Mucosa of descending colon (tissue), 3 donors: ENCODE data around the gene ANKS6. TPM values are rescaled to one million over a fixed set of nuclear protein-coding genes. Genes with fewer than 3 reads are reported as not detected.

Source experiments
- ATAC-seq: fragments of 200-7000 bp; cut with Tn5 transposase; one replicate; pipeline ENCODE4 v1.9.1; 2020; ENCODE audit warnings: mild to moderate bottlenecking, moderate library complexity
- DNase-seq, 3 donors: peaks; one replicate each; pipeline ENCODE4 v3.0.0-alpha.2; 2020
- H3K36me3 ChIP-seq: fragments of 200-600 bp; one replicate; pipeline ENCODE4 v1.8.0; 2021; ENCODE audit warnings: low read depth, mild to moderate bottlenecking
- H3K4me1 ChIP-seq: fragments of 200-600 bp; one replicate; pipeline ENCODE4 v1.8.0; 2021; ENCODE audit warnings: low read depth, mild to moderate bottlenecking
- H3K4me3 ChIP-seq: fragments of 200-600 bp; one replicate; pipeline ENCODE4 v1.8.0; 2021; ENCODE audit warnings: mild to moderate bottlenecking
- H3K9me3 ChIP-seq: fragments of 200-600 bp; one replicate; pipeline ENCODE4 v1.8.0; 2021; ENCODE audit warnings: mild to moderate bottlenecking
- intact Hi-C, 2 donors: fragments of 100-400 bp; cut with DNase I in 1 of 2; cut with micrococcal nuclease in 1 of 2; formaldehyde crosslinking; loops; one replicate each; pipeline versions ENCODE4 v1.11.0 to v1.11.1; 2022; cut with DNase I, micrococcal nuclease
- long read RNA-seq, 2 donors: library from polyadenylated mRNA; unstranded; transcript quantifications; one replicate each; pipeline ENCODE4 v2.0.0, GENCODE V29; 2019 to 2021
- total RNA-seq, 3 donors: library from RNA; stranded (reverse); fragmentation: NEBNext Ultra II Directional in 2 of 3; extraction: Animal tissue kit (Norgen Biotek cat#: 25700) in 2 of 3; gene quantifications; one replicate each; pipeline versions ENCODE4 v1.2.1 to v1.2.4, GENCODE V29; 2021 to 2023
- TF ChIP-seq, protein P1 (sequence below): fragments of 200-600 bp; IDR thresholded peaks from one replicate; pipeline ENCODE4 v1.8.0; 2022; ENCODE audit warnings: antibody characterized with exemption, mild to moderate bottlenecking
- donor health status: DM: no; HTN: no; CAD: no; lungs with moderate emphysema.
- donor health status: DM: no; HTN: no; CAD: no.
- donor health status: DM: no; HTN: yes; CAD: no.

Gene ANKS6
- total RNA-seq, result 10 to 100 TPM; 16.6 to 23.4 (median 22.4) TPM
- long read RNA-seq, donor 1, partial matches to known transcripts, result 16 of 42 reads
- long read RNA-seq, donor 1, other reads (novel, unspliced or antisense), result 26 of 42 reads
- long read RNA-seq, donor 2, result 0 reads

- Histone ChIP-seq H3K9me3 (no peaks in the 10 kb centered on the region), H3K36me3 (no peaks in the 10 kb centered on the region), H3K4me3 (peak within 1 kb of the TSS; percentile 48), H3K4me1 (peaks cover 14% of the 10 kb centered on the region)
- intact Hi-C loops, result no loop called here
- TF ChIP-seq, protein P1, sequence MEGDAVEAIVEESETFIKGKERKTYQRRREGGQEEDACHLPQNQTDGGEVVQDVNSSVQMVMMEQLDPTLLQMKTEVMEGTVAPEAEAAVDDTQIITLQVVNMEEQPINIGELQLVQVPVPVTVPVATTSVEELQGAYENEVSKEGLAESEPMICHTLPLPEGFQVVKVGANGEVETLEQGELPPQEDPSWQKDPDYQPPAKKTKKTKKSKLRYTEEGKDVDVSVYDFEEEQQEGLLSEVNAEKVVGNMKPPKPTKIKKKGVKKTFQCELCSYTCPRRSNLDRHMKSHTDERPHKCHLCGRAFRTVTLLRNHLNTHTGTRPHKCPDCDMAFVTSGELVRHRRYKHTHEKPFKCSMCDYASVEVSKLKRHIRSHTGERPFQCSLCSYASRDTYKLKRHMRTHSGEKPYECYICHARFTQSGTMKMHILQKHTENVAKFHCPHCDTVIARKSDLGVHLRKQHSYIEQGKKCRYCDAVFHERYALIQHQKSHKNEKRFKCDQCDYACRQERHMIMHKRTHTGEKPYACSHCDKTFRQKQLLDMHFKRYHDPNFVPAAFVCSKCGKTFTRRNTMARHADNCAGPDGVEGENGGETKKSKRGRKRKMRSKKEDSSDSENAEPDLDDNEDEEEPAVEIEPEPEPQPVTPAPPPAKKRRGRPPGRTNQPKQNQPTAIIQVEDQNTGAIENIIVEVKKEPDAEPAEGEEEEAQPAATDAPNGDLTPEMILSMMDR, result peak; percentile 55
- DNase-seq (peak; percentile 85 to 93 (median 92)), ATAC-seq (peak; percentile 99)
Measured at GRCh38 chr9:98796364-98797101, at the start of gene ANKS6. TSS of gene ANKS6 (minus strand) at chr9:98796555. CDS start at chr9:98796491, 64 bp downstream.

GRCh38 chr9:98846081-98846480 lies 49.7 kb upstream of the ANKS6 start:
- ATAC-seq, result no peak
- Histone ChIP-seq H3K9me3 (no peaks in the 10 kb centered on the region), H3K36me3 (peaks cover 5% of the 10 kb centered on the region), H3K4me1 (no peaks in the 10 kb centered on the region), H3K4me3 (no peak overlapping the region)
- TF ChIP-seq, protein P1, result no peak
- intact Hi-C loops, result no loop called here
- no peak for DNase-seq

DNA sequence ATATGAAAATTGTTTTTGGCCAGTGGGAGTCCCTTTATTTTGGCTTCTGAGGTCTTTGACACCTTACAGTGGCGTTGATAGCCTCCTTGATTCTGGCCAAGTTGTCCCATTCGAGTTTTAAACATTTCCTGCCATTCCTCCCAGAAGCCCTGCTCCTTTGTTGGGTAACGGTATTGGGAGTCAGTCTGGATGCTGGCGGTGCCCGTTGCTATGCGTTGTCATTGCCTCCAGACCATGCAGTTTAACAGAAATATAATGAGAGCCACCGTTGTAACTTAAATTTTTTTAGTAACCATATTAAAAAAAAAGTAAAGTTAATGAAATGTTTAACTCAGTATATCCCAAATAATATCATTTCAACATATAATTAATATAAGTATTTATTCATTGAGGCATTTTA lies 46.2 kb upstream of the ANKS6 start:
- ATAC-seq (no peak), DNase-seq (no peak)
- Histone ChIP-seq H3K4me1 (no peaks in the 10 kb centered on the region), H3K9me3 (no peaks in the 10 kb centered on the region), H3K4me3 (no peak overlapping the region), H3K36me3 (no peaks in the 10 kb centered on the region)
- TF ChIP-seq, protein P1, result no peak
- intact Hi-C loops, result no loop called here

DNA sequence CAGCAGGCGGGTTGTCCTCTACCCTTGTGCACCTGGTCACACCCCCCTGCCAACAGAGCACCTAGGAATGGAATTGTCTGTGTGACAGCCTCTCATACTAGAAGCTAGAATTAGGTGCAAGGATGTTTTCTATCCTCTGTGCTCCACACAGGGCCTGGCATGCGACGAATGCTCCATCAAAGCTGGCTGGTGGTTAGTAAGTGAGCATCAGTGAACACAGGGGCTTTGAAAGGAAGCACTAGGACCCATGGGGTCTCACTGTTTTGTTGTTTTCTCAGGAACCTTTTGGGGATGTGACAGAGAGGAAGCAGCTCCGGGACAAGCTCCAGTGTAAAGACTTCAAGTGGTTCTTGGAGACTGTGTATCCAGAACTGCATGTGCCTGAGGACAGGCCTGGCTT lies 43.4 kb upstream of the ANKS6 start:
- intact Hi-C loops, result no loop called here
- H3K4me3 ChIP-seq, result no peak overlapping the region
- TF ChIP-seq, protein P1, result no peak
- H3K4me1 ChIP-seq, result no peaks in the 10 kb centered on the region
- DNase-seq, result no peak
- H3K36me3 ChIP-seq, result no peaks in the 10 kb centered on the region
- no peak for ATAC-seq
- H3K9me3 ChIP-seq, result no peaks in the 10 kb centered on the region

GRCh38 chr9:98838868-98839565 lies 42.7 kb upstream of the ANKS6 start:
- TF ChIP-seq, protein P1, result no peak
- no peak for ATAC-seq
- intact Hi-C loops, result no loop called here
- DNase-seq, result no peak
- no peak overlapping the region for H3K4me3 ChIP-seq
- H3K36me3 ChIP-seq, result no peaks in the 10 kb centered on the region
- no peaks in the 10 kb centered on the region for H3K9me3 ChIP-seq
- no peaks in the 10 kb centered on the region for H3K4me1 ChIP-seq
